SU-DHL-6 (cell line): ENCODE results near the gene AKR1B1.

Source experiments
- H2AFZ ChIP-seq: fragments of 200-600 bp; sonication (generic); 2 replicates; pipeline ENCODE4 v1.6.1; 2014; ENCODE audit warnings: low read depth, mild to moderate bottlenecking, moderate library complexity, mixed read lengths, antibody characterized with exemption, low read length; ENCODE audit not compliant: severe bottlenecking
- H3F3A ChIP-seq: fragments of 200-600 bp; shearing (Covaris generic); 2 replicates; pipeline ENCODE4 v1.6.0; 2016; ENCODE audit warnings: antibody characterized with exemption, mild to moderate bottlenecking; ENCODE audit not compliant: insufficient read depth
- H3K27ac ChIP-seq: fragments of 200-600 bp; sonication (generic); 2 replicates; pipeline ENCODE4 v1.5.1; 2016; ENCODE audit warnings: low read depth, mild to moderate bottlenecking, low read length, moderate library complexity, mixed read lengths
- H3K27me3 ChIP-seq: fragments of 200-600 bp; sonication (generic), shearing (Covaris generic); 2 replicates; pipeline ENCODE4 v1.6.0; 2014; ENCODE audit warnings: mild to moderate bottlenecking, low read length
- H3K36me3 ChIP-seq: fragments of 200-600 bp; sonication (generic); 2 replicates; pipeline ENCODE4 v1.6.1; 2014; ENCODE audit warnings: mild to moderate bottlenecking, low read length, mixed read lengths
- H3K4me2 ChIP-seq: fragments of 300-600, 200-600 bp; shearing (Covaris generic), sonication (generic); 2 replicates; pipeline ENCODE4 v1.6.0; 2014; ENCODE audit warnings: low read length, low read depth, mild to moderate bottlenecking; ENCODE audit not compliant: poor library complexity, severe bottlenecking
- H3K4me3 ChIP-seq: fragments of 200-600 bp; sonication (generic); 2 replicates; pipeline ENCODE4 v1.5.1; 2014; ENCODE audit warnings: antibody characterized with exemption, low read length, mild to moderate bottlenecking, mixed read lengths; ENCODE audit not compliant: insufficient read depth, poor library complexity, severe bottlenecking
- H3K79me2 ChIP-seq: fragments of 200-600 bp; sonication (generic); 2 replicates; pipeline ENCODE4 v1.6.1; 2014; ENCODE audit warnings: mild to moderate bottlenecking, low read length, moderate library complexity; ENCODE audit not compliant: insufficient read depth
- H3K9ac ChIP-seq: fragments of 200-600 bp; sonication (generic); 2 replicates; pipeline ENCODE4 v1.7.0; 2014; ENCODE audit warnings: mild to moderate bottlenecking, low read length
- H3K9me2 ChIP-seq: fragments of 200-600 bp; sonication (generic); replicated peaks from 2 replicates; pipeline ENCODE4 v1.6.1; 2014; ENCODE audit warnings: low read length; ENCODE audit not compliant: insufficient read depth
- H3K9me3 ChIP-seq: fragments of 200-600 bp; sonication (generic); 2 replicates; pipeline ENCODE4 v1.6.1; 2014; ENCODE audit warnings: low read length, mixed read lengths; ENCODE audit not compliant: insufficient read depth
- H4K20me1 ChIP-seq: fragments of 200-600 bp; sonication (generic); 2 replicates; pipeline ENCODE4 v1.6.1; 2014; ENCODE audit warnings: low read depth, mild to moderate bottlenecking, antibody characterized with exemption, low read length, moderate library complexity, mixed read lengths
- CTCF ChIP-seq: fragments of 200-600 bp; sonication (generic); IDR thresholded peaks from one replicate; pipeline ENCODE4 v1.5.1; 2017; ENCODE audit warnings: antibody characterized with exemption, mild to moderate bottlenecking, low read length, moderate library complexity; ENCODE audit not compliant: insufficient read depth, poor library complexity, severe bottlenecking
- EZH2phosphoT487 ChIP-seq: fragments of 200-600 bp; sonication (generic), shearing (Covaris generic); conservative IDR thresholded peaks from 2 replicates; pipeline ENCODE4 v1.6.1; 2018; ENCODE audit warnings: mild to moderate bottlenecking, antibody characterized with exemption, low read length, moderate library complexity, mixed read lengths

Gene AKR1B1

GRCh38 chr7:134453518-134453917 is 5.4 kb downstream of the AKR1B1 start:
- Histone ChIP-seq H3K9me2 (no peaks in the 10 kb centered on the region), H3K27ac (no peak overlapping the region), H3K36me3 (peaks cover 3% of the 10 kb centered on the region; the same call in 1 of the 2 replicates), H4K20me1 (no peaks in the 10 kb centered on the region), H3K9me3 (no peaks in the 10 kb centered on the region), H3K27me3 (no peaks in the 10 kb centered on the region), H3F3A (no peaks in the 10 kb centered on the region), H3K4me2 (no peak overlapping the region), H3K79me2 (peaks cover 57% of the 10 kb centered on the region), H2AFZ (no peak overlapping the region), H3K4me3 (no peak overlapping the region), H3K9ac (no peak overlapping the region)
- TF ChIP-seq EZH2phosphoT487 (no peak), CTCF (no peak)

- peaks cover 3% of the 10 kb centered on the region; the same call in 1 of the 2 replicates for H3K36me3 ChIP-seq
- H3F3A ChIP-seq, result no peaks in the 10 kb centered on the region
- H3K9ac ChIP-seq, result no peak overlapping the region
- H3K4me3 ChIP-seq, result no peak overlapping the region
- TF ChIP-seq EZH2phosphoT487 (no peak), CTCF (no peak)
- no peaks in the 10 kb centered on the region for H4K20me1 ChIP-seq
- no peaks in the 10 kb centered on the region for H3K27me3 ChIP-seq
- no peak overlapping the region for H2AFZ ChIP-seq
- peaks cover 52% of the 10 kb centered on the region for H3K79me2 ChIP-seq
- no peak overlapping the region for H3K27ac ChIP-seq
- H3K9me3 ChIP-seq, result no peaks in the 10 kb centered on the region
- no peak overlapping the region for H3K4me2 ChIP-seq
- H3K9me2 ChIP-seq, result no peaks in the 10 kb centered on the region
Measured at GRCh38 chr7:134452991-134453473, 5.9 kb downstream of the AKR1B1 start.

GRCh38 chr7:134452419-134452838 is 6.5 kb downstream of the AKR1B1 start:
- Histone ChIP-seq H3F3A (no peaks in the 10 kb centered on the region), H2AFZ (no peak overlapping the region), H3K4me2 (no peak overlapping the region), H3K4me3 (no peak overlapping the region), H3K9ac (no peak overlapping the region), H3K79me2 (peaks cover 46% of the 10 kb centered on the region), H4K20me1 (no peaks in the 10 kb centered on the region), H3K36me3 (peaks cover 3% of the 10 kb centered on the region; the same call in 1 of the 2 replicates), H3K27me3 (no peaks in the 10 kb centered on the region), H3K9me3 (no peaks in the 10 kb centered on the region), H3K27ac (no peak overlapping the region), H3K9me2 (no peaks in the 10 kb centered on the region)
- TF ChIP-seq CTCF (no peak), EZH2phosphoT487 (no peak)
